Hepatocyte (in vitro differentiated cells): ENCODE measurements around the gene CFAP91. TPM values are rescaled to one million over a fixed set of nuclear protein-coding genes. Genes with fewer than 3 reads are reported as not detected.
A peak's percentile ranks its signal among the peaks of the same experiment; 100 is the strongest.

ENCODE experiments used
- DNase-seq: peaks from one replicate; pipeline ENCODE4 v3.0.0-alpha.2; 2016; ENCODE audit warnings: low spot score
- H2AFZ ChIP-seq: fragments of 200-600 bp; sonication (generic); 2 replicates; pipeline ENCODE4 v1.6.0; 2016; ENCODE audit warnings: antibody characterized with exemption, mild to moderate bottlenecking
- H3K27ac ChIP-seq: fragments of 200-600 bp; sonication (generic); 2 replicates; pipeline ENCODE4 v1.5.1; 2016; ENCODE audit warnings: mild to moderate bottlenecking
- H3K27me3 ChIP-seq: fragments of 200-600 bp; sonication (generic); 2 replicates; pipeline ENCODE4 v1.6.1; 2016
- H3K36me3 ChIP-seq: fragments of 200-600 bp; sonication (generic); replicated peaks from 2 replicates; pipeline ENCODE4 v1.5.1; 2016; ENCODE audit warnings: low read depth; ENCODE audit not compliant: insufficient read depth
- H3K4me1 ChIP-seq: fragments of 200-600 bp; sonication (generic); 2 replicates; pipeline ENCODE4 v1.5.1; 2016; ENCODE audit warnings: mild to moderate bottlenecking, moderate library complexity; ENCODE audit not compliant: insufficient read depth
- H3K4me2 ChIP-seq: fragments of 200-600 bp; sonication (generic); 2 replicates; pipeline ENCODE4 v1.6.0; 2016
- H3K4me3 ChIP-seq: fragments of 200-600 bp; sonication (generic); 2 replicates; pipeline ENCODE4 v1.5.1; 2016; ENCODE audit warnings: mild to moderate bottlenecking
- H3K79me2 ChIP-seq: fragments of 200-600 bp; sonication (generic); 2 replicates; pipeline ENCODE4 v1.6.0; 2017; ENCODE audit warnings: mild to moderate bottlenecking
- H3K9me2 ChIP-seq: fragments of 200-600 bp; sonication (generic); replicated peaks from 2 replicates; pipeline ENCODE4 v1.6.0; 2017; ENCODE audit warnings: mild to moderate bottlenecking; ENCODE audit not compliant: insufficient read depth
- H3K9me3 ChIP-seq: fragments of 200-600 bp; sonication (generic); 2 replicates; pipeline ENCODE4 v1.5.1; 2016; ENCODE audit warnings: low read depth, mild to moderate bottlenecking
- H4K20me1 ChIP-seq: fragments of 200-600 bp; sonication (generic); 2 replicates; pipeline ENCODE4 v1.6.0; 2016; ENCODE audit warnings: mild to moderate bottlenecking; ENCODE audit not compliant: insufficient read depth, poor library complexity, severe bottlenecking
- EZH2 ChIP-seq: fragments of 200-600 bp; sonication (generic); IDR thresholded peaks from 2 replicates; pipeline ENCODE4 v1.6.1; 2016; ENCODE audit warnings: antibody characterized with exemption, mild to moderate bottlenecking, borderline replicate concordance
- EZH2phosphoT487 ChIP-seq: fragments of 200-600 bp; sonication (generic); IDR thresholded peaks from one replicate; pipeline ENCODE4 v1.6.1; 2018; ENCODE audit warnings: antibody characterized with exemption, mild to moderate bottlenecking, low read depth, moderate library complexity; ENCODE audit not compliant: unreplicated experiment, severe bottlenecking
- WGBS: methylation state at CpG from one replicate; pipeline ENCODE4 v1.1.6; 2016; ENCODE audit warnings: low lambda C conversion rate; ENCODE audit errors: missing lambda C conversion rate; 5-methylcytosine and 5-hydroxymethylcytosine counted together
- polyA plus RNA-seq: library from polyadenylated mRNA; unstranded; fragments of >200 nt; fragmentation: Nextera tagmentation; extraction: Ambion mirVana; gene quantifications from 2 replicates; pipeline ENCODE4 v1.2.1, GENCODE V29; 2016
- total RNA-seq: library from RNA; depleted of rRNA; stranded (reverse); fragments of >200 nt; gene quantifications from 2 replicates; pipeline ENCODE4 v1.2.3, GENCODE V29; 2014
- TF ChIP-seq, protein P1 (sequence below): fragments of 200-600 bp; sonication (generic); IDR thresholded peaks from 2 replicates; pipeline ENCODE4 v1.5.1; 2016; ENCODE audit warnings: antibody characterized with exemption, mild to moderate bottlenecking; ENCODE audit not compliant: poor library complexity

Gene CFAP91
- total and polyA plus RNA-seq, 2 experiments from 2014 or later, result 1.4 TPM; not detected in 1

DNA sequence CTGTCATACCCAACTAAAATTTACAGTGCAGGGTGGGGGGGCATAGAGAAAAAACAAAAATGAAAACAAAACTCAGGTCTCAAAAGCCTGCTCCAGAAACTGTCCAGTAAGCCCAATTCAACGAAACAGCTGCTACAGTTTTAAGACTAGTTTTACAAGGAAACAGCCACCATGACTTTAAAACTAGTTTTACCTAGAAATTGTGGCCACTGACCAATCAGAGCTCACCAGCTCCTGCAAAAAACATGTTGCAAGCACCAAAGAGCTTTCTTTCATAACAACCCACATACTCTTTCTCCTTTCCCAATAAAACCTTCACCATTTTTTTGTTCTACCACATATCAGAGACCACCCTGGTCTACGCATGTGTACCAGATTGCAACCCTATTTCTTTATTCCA is 7.3 kb upstream of the CFAP91 start:
- WGBS, result 91% methylated on average over 2 of the region's 2 CpGs
- Histone ChIP-seq H3K36me3 (no peaks in the 10 kb centered on the region), H2AFZ (no peak overlapping the region), H3K79me2 (no peaks in the 10 kb centered on the region), H3K9me2 (no peaks in the 10 kb centered on the region), H3K4me2 (no peak overlapping the region), H3K9me3 (no peaks in the 10 kb centered on the region), H3K27me3 (no peaks in the 10 kb centered on the region), H3K27ac (no peak overlapping the region), H3K4me3 (no peak overlapping the region), H3K4me1 (no peaks in the 10 kb centered on the region), H4K20me1 (no peaks in the 10 kb centered on the region)
- no peak for TF ChIP-seq EZH2phosphoT487
- TF ChIP-seq, protein P1, sequence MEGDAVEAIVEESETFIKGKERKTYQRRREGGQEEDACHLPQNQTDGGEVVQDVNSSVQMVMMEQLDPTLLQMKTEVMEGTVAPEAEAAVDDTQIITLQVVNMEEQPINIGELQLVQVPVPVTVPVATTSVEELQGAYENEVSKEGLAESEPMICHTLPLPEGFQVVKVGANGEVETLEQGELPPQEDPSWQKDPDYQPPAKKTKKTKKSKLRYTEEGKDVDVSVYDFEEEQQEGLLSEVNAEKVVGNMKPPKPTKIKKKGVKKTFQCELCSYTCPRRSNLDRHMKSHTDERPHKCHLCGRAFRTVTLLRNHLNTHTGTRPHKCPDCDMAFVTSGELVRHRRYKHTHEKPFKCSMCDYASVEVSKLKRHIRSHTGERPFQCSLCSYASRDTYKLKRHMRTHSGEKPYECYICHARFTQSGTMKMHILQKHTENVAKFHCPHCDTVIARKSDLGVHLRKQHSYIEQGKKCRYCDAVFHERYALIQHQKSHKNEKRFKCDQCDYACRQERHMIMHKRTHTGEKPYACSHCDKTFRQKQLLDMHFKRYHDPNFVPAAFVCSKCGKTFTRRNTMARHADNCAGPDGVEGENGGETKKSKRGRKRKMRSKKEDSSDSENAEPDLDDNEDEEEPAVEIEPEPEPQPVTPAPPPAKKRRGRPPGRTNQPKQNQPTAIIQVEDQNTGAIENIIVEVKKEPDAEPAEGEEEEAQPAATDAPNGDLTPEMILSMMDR, result no peak
- TF ChIP-seq EZH2, result no peak
- no peak for DNase-seq

DNA sequence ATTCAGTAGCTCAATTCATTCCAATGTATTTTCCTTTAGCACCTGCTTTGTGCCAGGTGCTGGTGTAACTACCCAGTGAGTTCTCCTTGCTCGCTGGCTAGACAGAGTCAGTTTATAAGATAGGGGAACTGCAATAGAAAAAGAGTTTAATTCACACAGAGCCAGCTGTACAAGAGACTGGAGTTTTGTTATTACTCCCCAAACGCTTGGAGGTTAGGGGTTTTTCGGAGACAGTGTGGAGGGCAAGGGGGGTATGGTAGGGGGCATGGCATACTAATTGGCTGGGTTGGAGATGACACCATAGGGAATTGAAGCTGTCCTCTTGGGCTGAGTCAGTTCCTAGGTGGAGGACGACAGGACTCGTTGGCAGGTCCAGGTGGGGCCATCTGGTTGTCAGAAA is 5.4 kb upstream of the CFAP91 start:
- no peaks in the 10 kb centered on the region for H3K4me1 ChIP-seq
- DNase-seq, result no peak
- H4K20me1 ChIP-seq, result no peaks in the 10 kb centered on the region
- no peaks in the 10 kb centered on the region for H3K9me2 ChIP-seq
- no peak overlapping the region for H2AFZ ChIP-seq
- TF ChIP-seq EZH2phosphoT487 (no peak), EZH2 (no peak)
- TF ChIP-seq, protein P1, result no peak
- H3K4me2 ChIP-seq, result no peak overlapping the region
- no peaks in the 10 kb centered on the region for H3K27me3 ChIP-seq
- no peaks in the 10 kb centered on the region for H3K36me3 ChIP-seq
- no peaks in the 10 kb centered on the region for H3K79me2 ChIP-seq
- H3K9me3 ChIP-seq, result no peaks in the 10 kb centered on the region
- WGBS, result 88% methylated on average over 5 of the region's 5 CpGs
- no peak overlapping the region for H3K4me3 ChIP-seq
- H3K27ac ChIP-seq, result no peak overlapping the region

DNA sequence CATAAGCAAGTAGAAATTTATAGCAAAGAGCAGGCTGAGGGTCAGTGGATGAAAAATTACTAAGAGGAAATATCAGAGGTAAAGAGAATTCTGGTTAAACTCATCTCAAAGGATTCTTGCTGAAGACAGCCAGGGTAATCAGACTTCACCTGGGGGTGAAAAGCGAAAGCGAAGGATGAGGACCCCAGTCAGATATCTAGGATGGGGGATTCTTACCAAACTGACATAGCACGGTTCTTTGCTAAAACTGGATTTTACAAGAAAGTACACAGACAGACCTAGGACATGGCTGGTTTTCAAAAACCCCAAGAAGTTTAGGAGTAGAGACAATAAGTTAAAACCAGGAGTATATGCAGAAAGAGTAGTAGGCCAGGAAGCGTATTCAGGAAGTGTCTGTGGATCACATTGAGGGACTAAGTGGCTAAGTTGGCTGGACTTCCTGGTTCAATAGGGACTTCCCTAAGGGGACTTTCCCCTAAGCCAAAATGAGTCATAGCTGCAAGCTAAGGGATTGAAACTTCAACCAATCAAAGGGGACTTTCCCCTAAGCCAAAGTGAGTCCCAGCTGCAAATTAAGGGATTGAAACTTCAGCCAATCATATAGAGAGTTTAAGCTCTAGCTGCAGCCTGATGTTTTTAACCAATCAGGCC is 2.4 kb upstream of the CFAP91 start:
- Histone ChIP-seq H3K4me2 (no peak overlapping the region), H3K9me3 (no peaks in the 10 kb centered on the region), H3K79me2 (no peaks in the 10 kb centered on the region), H3K4me3 (no peak overlapping the region), H3K36me3 (no peaks in the 10 kb centered on the region), H4K20me1 (no peaks in the 10 kb centered on the region), H3K9me2 (no peaks in the 10 kb centered on the region), H3K27me3 (no peaks in the 10 kb centered on the region), H2AFZ (peak overlapping the region; percentile 38), H3K4me1 (no peaks in the 10 kb centered on the region), H3K27ac (no peak overlapping the region)
- TF ChIP-seq, protein P1, result no peak
- TF ChIP-seq EZH2phosphoT487 (no peak), EZH2 (no peak)
- WGBS, result 97% methylated on average over 4 of the region's 4 CpGs
- DNase-seq, result peak; percentile 25
